ENCODE results near the gene KCNJ15.

Gene KCNJ15

GRCh38 chr21:38291874-38292273 lies 35.1 kb downstream of the KCNJ15 start:
- TF ChIP-seq CTCF (conservative IDR thresholded peaks at IDR 0.05; ENCODE audit: low read depth, low read length), result no peak
- no peak overlapping the region for H3K4me3 ChIP-seq (ENCODE audit: low read length)
- DNase-seq (ENCODE audit: low read depth), result peak; percentile 75

DNA sequence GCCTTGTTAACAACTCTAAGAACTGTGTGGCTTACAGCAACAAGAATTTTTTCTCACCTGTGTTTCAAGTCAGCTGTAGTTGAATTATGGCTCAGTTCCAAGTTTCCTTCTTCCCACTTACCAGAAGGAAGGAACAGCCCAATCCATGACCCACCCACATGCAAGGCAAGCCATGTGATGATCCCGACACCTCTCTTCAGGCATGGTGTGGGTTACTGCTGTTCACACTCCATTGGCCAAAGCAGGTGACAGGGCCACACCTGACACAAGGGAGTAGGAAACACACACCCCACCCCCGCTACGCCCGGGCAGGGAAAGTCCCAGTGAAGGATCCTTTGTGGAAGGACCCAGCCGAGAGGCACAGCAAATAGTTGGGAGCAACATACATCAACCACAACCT lies 36.3 kb downstream of the KCNJ15 start:
- H3K4me3 ChIP-seq (ENCODE audit: low read length), result no peak overlapping the region
- no peak for DNase-seq (ENCODE audit: low read depth)
- no peak for TF ChIP-seq CTCF (conservative IDR thresholded peaks at IDR 0.05; ENCODE audit: low read depth, low read length)

GRCh38 chr21:38293765-38294164 lies 37.0 kb downstream of the KCNJ15 start:
- no peak overlapping the region for H3K4me3 ChIP-seq (ENCODE audit: low read length)
- DNase-seq (ENCODE audit: low read depth), result no peak
- TF ChIP-seq CTCF (conservative IDR thresholded peaks at IDR 0.05; ENCODE audit: low read depth, low read length), result no peak

DNA sequence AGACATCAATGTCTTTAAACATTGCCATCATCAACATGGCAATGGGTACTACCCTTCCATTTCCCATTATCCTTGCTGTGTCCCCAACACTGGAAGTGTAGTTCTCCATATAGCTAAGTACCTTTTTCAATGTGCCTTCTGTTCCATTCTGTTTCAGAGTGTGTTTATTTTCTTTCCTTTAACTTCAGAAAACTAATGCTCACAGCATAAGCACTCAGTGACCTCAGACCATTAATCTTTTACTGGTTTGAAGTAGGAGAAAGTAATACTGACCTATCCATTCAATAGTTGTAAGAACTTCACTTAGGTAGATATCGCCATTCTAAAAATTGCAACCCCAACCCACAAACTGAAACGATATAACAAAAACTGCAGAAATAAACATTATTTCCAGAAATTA lies 37.8 kb downstream of the KCNJ15 start:
- no peak for TF ChIP-seq CTCF (conservative IDR thresholded peaks at IDR 0.05; ENCODE audit: low read depth, low read length)
- DNase-seq (ENCODE audit: low read depth), result no peak
- H3K4me3 ChIP-seq (ENCODE audit: low read length), result no peak overlapping the region

GRCh38 chr21:38295997-38296764 lies 39.4 kb downstream of the KCNJ15 start:
- H3K4me3 ChIP-seq (ENCODE audit: low read length), result no peak overlapping the region
- no peak for DNase-seq (ENCODE audit: low read depth)
- no peak for TF ChIP-seq CTCF (conservative IDR thresholded peaks at IDR 0.05; ENCODE audit: low read depth, low read length)

- TF ChIP-seq CTCF (conservative IDR thresholded peaks at IDR 0.05; ENCODE audit: low read depth, low read length), result no peak
- no peak overlapping the region for H3K4me3 ChIP-seq (ENCODE audit: low read length)
- DNase-seq (ENCODE audit: low read depth), result no peak
Measured at GRCh38 chr21:38297194-38297631, 40.4 kb downstream of the KCNJ15 start.

DNA sequence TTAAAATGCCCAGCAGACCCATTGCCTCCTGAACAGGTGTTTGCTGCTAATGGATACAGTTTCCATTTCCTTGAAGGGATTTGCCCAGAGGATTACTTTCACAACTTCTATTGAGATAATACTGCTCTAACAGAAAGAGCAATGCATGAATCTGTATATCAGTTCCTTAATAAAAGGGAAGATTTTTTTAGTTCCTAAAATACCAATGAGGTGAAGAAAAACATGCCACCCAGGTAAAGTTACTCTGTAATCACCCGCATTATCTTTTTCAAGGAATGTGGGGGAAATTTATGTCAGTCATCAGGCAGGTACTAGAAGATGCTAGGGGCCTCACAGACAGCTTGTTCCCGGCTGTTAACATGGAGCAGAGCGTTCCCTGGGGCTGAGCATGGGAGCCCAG lies 41.1 kb downstream of the KCNJ15 start:
- no peak for TF ChIP-seq CTCF (conservative IDR thresholded peaks at IDR 0.05; ENCODE audit: low read depth, low read length)
- no peak for DNase-seq (ENCODE audit: low read depth)
- no peak overlapping the region for H3K4me3 ChIP-seq (ENCODE audit: low read length)

Measured in retinal pigment epithelial cell (primary cell).